Measurements from ENCODE around the gene PGLYRP2. TPM values are rescaled to one million over a fixed set of nuclear protein-coding genes. Genes with fewer than 3 reads are reported as not detected.

The PGLYRP2 gene
- total and polyA plus RNA-seq, 9 of the 15 experiments (the other 6 are each of a cell fraction or from before 2014, with no cell fraction given), result not detected

GRCh38 chr19:15525291-15525690, 46.0 kb upstream of the PGLYRP2 start:
- ATAC-seq, result no peak
- no peak overlapping the region for H3K4me3 ChIP-seq
- no peak overlapping the region for H3K9ac ChIP-seq (ENCODE audit: insufficient read depth in 1 of 2, low read depth in 2 of 2, low read length in 2 of 2)
- no TSS peak for BruUV-seq (replicated peaks)
- H3K9me3 ChIP-seq (replicated peaks; ENCODE audit: control insufficient read depth, insufficient read depth, low read depth, low read length), result no peaks in the 10 kb centered on the region
- no peak for FAIRE-seq
- no peaks in the 10 kb centered on the region for H4K20me1 ChIP-seq (replicated peaks; ENCODE audit: control insufficient read depth, insufficient read depth, low read length)
- ChIA-PET CTCF (ENCODE audit: low intra/inter-chr PET ratio) (no interaction called here), POLR2A (interaction anchor here (0.6 to 1.0 kb wide), 2 partner anchors 12 to 26 kb away, joined by 3 to 4 read pairs; no protein-coding TSS in a partner anchor)
- WGBS (ENCODE audit: insufficient coverage, low coverage, missing lambda C conversion rate), result 8% methylated on average over 15 of the region's 15 CpGs
- no peak for TF ChIP-seq ILK (tag; IDR thresholded peaks at IDR 0.05; ENCODE audit: borderline replicate concordance, low read depth)
- intact Hi-C loops (cut with micrococcal nuclease), result no loop called here
- no peak for DNase-seq (ENCODE audit: extremely low read depth in 1 of 4, low spot score in 3 of 4)
- H3K36me3 ChIP-seq (ENCODE audit: control insufficient read depth, insufficient read depth, low read length), result no peaks in the 10 kb centered on the region
- H3K27ac ChIP-seq (ENCODE audit: extremely low read depth, low read depth, low read length), result no peak overlapping the region
- no peak overlapping the region for H2AFZ ChIP-seq (ENCODE audit: low read depth, low read length)
- in situ Hi-C loops (cut with MboI), result no loop called here
- no peaks in the 10 kb centered on the region for H3K9me1 ChIP-seq (ENCODE audit: control insufficient read depth, insufficient read depth, low read length)
- no peaks in the 10 kb centered on the region; a peak in 1 of 5 replicates for H3K4me1 ChIP-seq (replicated peaks in 1 of 2; ENCODE audit: control insufficient read depth in 2 of 2, insufficient read depth in 2 of 2, low read length in 2 of 2)
- H3K79me2 ChIP-seq (ENCODE audit: control insufficient read depth, insufficient read depth, low read length), result no peaks in the 10 kb centered on the region
- no peak overlapping the region for H3K4me2 ChIP-seq (ENCODE audit: insufficient read depth, low read length)
- peaks cover 0 to 16% of the 10 kb centered on the region in 2 experiments; a peak in 2 of 5 replicates for H3K27me3 ChIP-seq (ENCODE audit: control insufficient read depth in 2 of 2, insufficient read depth in 2 of 2, low read length in 2 of 2)

- ChIA-PET CTCF (ENCODE audit: low intra/inter-chr PET ratio) (no interaction called here), POLR2A (interaction anchor here (0.6 kb wide), 1 partner anchor 11 kb away, joined by 4 read pairs; no protein-coding TSS in a partner anchor)
- DNase-seq (ENCODE audit: extremely low read depth in 1 of 4, low spot score in 3 of 4) (no peak), FAIRE-seq (no peak), ATAC-seq (no peak)
- Histone ChIP-seq H3K27ac (ENCODE audit: extremely low read depth, low read depth, low read length) (no peak overlapping the region), H3K36me3 (ENCODE audit: control insufficient read depth, insufficient read depth, low read length) (no peaks in the 10 kb centered on the region), H4K20me1 (replicated peaks; ENCODE audit: control insufficient read depth, insufficient read depth, low read length) (no peaks in the 10 kb centered on the region), H3K4me3 (no peak overlapping the region), H3K4me1 (replicated peaks in 1 of 2; ENCODE audit: control insufficient read depth in 2 of 2, insufficient read depth in 2 of 2, low read length in 2 of 2) (no peaks in the 10 kb centered on the region; a peak in 1 of 5 replicates), H3K9me3 (replicated peaks; ENCODE audit: control insufficient read depth, insufficient read depth, low read depth, low read length) (no peaks in the 10 kb centered on the region), H3K27me3 (ENCODE audit: control insufficient read depth in 2 of 2, insufficient read depth in 2 of 2, low read length in 2 of 2) (peaks cover under 1 to 20% of the 10 kb centered on the region in 2 experiments; a peak in 3 of 5 replicates), H3K4me2 (ENCODE audit: insufficient read depth, low read length) (no peak overlapping the region), H2AFZ (ENCODE audit: low read depth, low read length) (no peak overlapping the region), H3K9me1 (ENCODE audit: control insufficient read depth, insufficient read depth, low read length) (no peaks in the 10 kb centered on the region), H3K79me2 (ENCODE audit: control insufficient read depth, insufficient read depth, low read length) (no peaks in the 10 kb centered on the region), H3K9ac (ENCODE audit: insufficient read depth in 1 of 2, low read depth in 2 of 2, low read length in 2 of 2) (no peak overlapping the region)
- intact Hi-C loops (cut with micrococcal nuclease), result no loop called here
- TF ChIP-seq MTA1 (IDR thresholded peaks at IDR 0.05; ENCODE audit: borderline replicate concordance) (no peak), ATF6 (CRISPR knock-in tag; IDR thresholded peaks at IDR 0.05) (no peak), MCM5 (IDR thresholded peaks at IDR 0.05; ENCODE audit: low read depth) (no peak), ZNF449 (CRISPR knock-in tag; IDR thresholded peaks at IDR 0.05) (no peak), MYBL2 (IDR thresholded peaks at IDR 0.05; ENCODE audit: low read depth) (no peak), MYBL2 (CRISPR knock-in tag; IDR thresholded peaks at IDR 0.05; ENCODE audit: borderline replicate concordance) (no peak), PHB (CRISPR knock-in tag; IDR thresholded peaks at IDR 0.05) (no peak), ZNF444 (CRISPR knock-in tag; IDR thresholded peaks at IDR 0.05) (no peak), E2F6 (IDR thresholded peaks at IDR 0.05; ENCODE audit: borderline replicate concordance in 1 of 2, extremely low read depth in 1 of 2, insufficient read depth in 1 of 2, insufficient read length in 1 of 2, low read depth in 1 of 2, low read length in 1 of 2, poor library complexity in 1 of 2, severe bottlenecking in 1 of 2) (no peak), ZC3H4 (CRISPR knock-in tag; IDR thresholded peaks at IDR 0.05; ENCODE audit: borderline replicate concordance) (no peak)
- in situ Hi-C loops (cut with MboI), result no loop called here
- no TSS peak for BruUV-seq (replicated peaks)
- 2% methylated on average over 5 of the region's 5 CpGs for WGBS (ENCODE audit: insufficient coverage, low coverage, missing lambda C conversion rate)
These were observed 45.5 kb upstream of the PGLYRP2 start for GRCh38 chr19:15524781-15525180.
